HG03039 (cell line): ENCODE data around the gene PAX5.
A peak's percentile ranks its signal among the peaks of the same experiment; 100 is the strongest.

ENCODE experiments used
- ATAC-seq: cut with Tn5 transposase; IDR thresholded peaks from one replicate; pipeline ENCODE4 v1.9.1; 2021; ENCODE audit warnings: mild to moderate bottlenecking, moderate library complexity; ENCODE audit not compliant: unreplicated experiment

Gene PAX5

DNA sequence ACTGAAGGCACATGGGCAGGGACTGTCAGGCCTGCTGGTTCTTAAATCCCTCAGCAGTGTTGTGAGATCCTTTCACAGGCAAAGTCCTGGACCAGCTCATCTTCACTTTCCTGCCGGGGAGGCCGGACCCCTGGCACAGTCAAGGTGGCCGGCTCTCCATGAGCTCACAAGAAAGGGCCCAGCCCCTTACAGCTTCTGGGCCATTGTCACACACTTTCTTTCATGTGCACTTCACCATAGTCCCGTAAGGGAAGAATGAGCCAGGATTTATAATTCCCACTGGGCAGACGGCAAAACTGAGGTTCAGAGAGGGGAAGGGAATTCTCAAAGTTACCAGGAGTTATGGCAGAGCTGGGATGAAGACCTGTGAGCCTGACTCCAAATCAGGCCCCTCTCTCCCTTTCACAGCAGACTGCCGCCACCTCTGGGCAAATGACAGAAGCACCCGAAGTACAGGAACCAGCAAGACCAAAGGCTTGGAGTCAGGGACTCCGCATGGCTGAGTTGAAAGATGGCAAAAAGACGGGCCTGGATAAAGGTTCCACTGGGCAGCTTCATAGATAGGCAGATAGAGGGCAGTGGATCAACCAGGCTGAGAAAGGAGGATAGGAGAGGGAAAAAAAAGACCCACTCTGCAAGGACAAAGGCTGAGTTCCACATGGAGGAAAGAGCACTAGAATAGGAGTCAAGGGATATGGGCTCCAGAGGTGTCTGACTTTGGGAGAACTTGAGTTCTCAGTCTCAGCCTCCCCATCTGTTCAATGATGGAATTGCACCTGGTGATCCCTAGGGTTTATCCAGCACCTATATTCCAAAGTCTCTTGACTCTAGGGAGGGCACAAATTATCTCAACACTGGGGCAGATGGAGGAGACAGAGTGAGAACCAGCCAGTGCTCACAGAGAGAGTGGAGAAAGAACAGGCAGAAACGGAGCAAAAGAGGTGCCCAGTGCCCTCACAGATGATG, 128.7 kb downstream of the PAX5 start:
- no peak for ATAC-seq

DNA sequence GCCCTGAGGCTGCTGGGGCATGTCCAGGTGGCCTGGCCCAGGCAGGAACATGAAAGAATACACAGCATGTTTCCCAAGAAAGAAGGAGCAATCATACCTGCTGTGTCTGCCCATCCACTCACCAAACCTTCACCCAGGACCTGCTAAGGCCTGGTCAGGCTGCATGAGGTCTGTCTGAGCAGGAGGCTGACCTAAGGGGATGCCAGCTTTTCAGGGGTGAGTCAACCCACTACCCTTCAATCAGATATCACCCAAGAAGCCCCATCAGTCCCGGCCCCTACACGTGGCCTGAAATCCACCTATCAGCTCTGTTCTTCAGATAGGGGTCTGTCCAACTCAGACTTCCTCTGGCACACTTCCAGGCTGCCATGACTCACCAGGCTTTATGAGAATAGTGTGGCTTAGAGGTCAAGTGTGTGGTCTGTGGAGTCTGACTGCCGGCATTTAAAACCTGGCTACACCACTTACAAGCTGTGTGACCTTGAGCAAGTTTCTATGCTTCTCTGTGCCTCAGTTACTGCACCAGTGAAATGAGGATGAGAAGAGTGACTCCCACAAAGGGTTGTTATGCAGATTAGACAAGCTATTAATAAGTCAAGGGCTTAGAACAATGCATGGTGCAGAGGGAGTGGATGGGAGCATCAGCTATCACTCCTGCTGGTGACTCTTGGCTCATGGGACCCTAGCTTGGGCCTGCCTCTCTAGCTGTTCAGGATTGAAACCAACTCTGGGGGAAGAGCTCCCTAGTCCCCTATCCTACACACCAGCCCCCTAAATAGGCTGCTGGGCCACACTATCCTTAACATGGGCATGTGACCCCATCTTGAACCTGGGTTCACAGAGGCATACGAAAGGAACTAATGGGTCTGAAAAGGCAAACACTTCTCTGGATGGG, 130.3 kb downstream of the PAX5 start:
- peak; percentile 40 for ATAC-seq

DNA sequence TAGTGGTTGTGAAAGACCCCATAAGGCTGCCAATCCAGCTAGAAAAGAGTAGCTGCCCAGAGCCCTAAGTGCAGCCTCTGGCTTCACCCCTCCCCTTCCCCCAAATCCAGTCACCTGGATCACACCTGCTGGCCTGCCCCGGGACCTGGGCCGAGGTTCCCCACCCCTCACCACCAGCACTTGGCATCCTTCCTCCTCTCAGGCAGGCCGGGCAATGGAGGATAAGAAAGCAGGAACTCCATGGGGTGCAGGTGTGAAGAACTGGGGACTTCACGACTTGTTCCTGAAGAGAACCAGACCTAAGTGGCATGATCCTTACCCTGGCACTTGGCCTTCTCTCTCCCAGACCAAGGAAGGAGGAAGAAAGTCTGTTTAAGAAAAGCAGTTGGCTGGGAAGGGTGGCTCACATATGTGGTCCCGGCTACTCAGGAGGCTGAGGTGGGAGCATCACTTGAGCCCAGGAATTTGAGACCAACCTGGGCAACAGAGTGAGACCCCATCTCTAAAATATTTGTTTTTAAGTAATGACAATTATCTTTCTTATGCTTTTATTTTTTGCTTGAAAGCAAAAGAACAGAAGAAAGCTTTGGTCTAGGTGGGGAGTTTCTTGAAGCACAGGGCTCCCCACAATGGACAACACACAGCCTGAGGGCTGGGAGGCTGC, 131.1 kb downstream of the PAX5 start:
- ATAC-seq = no peak

DNA sequence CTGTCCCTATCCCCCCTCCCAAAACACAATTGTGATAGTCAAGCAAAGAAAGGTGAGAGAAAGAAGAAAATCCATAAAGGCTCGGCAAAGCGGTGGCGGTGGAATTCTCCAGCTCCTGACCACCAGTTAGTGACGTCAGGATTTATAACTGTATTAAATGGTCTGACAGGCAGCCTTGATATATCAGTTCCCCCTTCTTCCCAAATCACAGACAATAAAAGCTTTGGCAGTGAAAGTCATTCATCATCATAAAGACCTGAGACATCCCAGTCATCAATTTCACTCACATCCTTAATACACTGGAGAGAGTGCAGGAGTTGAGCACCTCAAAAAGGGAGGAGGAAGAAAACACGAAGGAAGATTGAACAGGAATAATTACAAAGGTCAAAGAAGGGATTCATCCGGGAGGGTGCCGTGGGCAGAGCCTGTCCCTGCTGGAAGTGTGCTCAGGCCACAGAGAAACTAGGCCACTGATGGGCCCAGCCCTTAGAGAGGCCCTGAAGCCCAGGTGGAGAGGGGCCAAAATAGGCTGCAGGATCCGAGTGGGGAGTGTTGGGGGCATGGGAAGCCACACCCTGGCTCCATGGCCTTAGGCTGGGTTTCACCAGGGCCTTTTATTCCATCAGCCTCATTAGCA, 131.9 kb downstream of the PAX5 start:
- ATAC-seq = no peak

DNA sequence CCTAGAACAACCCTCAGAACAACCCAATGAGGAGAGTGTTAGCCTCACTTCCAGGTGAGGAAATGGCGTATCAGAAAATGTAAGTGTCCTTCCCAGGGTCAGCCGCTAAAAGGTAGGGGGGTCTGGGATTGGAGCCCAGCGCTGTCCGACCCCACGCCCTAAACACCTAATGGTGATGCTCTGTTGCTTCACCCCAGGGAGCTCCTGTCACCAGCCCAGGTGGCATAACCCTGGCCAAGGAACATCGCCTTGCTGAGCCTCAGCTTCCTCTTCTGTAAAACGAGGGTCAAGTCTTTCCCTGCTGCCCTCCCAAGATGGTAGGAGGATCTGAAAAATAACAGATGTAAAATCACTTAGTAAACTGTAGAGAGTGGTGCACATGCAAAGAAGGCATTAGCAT, 132.5 kb downstream of the PAX5 start:
- ATAC-seq = no peak

DNA sequence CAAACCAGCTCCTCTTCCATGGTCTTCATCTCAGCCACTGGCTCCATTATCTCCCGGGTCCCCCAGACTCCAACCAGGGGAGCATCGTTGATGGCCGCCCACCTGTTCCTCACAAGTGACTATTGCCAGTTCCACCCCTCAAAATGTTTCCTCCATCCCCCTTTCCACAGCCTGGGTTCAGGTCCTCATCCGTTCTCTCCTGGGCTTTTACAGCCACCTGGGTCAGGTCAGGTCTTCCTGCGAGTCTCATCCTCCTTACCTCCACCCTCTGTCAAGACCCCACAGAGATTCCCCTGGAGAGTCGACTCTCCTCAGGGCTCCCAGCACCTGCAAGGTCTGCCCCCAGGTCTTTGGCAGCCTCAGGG, 133.2 kb downstream of the PAX5 start:
- ATAC-seq = no peak

DNA sequence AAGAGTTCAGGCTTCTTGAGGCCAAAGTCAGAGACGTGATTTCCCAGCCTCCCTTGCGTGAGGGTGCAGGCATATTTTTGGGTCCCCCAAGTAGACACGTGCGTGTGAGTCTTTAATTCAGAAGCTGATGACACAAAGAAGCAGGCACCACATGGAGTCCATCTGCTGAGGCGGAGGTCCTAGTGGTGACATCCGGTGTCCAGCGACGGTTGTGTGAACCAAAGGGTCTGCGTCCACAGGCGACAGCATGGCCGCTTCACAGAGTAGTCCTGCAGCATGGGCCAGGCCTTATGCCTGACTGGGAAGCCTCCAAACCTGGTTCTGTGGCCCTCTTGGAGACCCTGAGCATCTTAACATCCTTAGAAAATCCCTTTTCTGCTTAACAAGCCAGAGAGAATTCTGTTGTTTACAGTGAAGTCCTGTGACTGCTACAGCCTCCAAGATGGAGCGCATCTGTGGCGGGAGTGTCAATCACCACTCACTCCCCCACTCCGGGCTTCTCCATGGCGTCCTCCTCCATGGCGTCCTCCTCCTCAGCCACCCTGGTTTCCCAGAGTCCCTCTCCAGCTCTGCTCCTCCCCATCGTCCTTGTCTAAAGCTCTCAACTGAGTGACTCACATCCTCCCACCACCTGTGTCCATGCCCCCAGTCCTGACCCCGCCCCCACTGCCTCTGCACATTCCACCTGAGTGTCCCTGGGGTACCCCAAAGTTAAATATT, 133.8 kb downstream of the PAX5 start:
- no peak for ATAC-seq

DNA sequence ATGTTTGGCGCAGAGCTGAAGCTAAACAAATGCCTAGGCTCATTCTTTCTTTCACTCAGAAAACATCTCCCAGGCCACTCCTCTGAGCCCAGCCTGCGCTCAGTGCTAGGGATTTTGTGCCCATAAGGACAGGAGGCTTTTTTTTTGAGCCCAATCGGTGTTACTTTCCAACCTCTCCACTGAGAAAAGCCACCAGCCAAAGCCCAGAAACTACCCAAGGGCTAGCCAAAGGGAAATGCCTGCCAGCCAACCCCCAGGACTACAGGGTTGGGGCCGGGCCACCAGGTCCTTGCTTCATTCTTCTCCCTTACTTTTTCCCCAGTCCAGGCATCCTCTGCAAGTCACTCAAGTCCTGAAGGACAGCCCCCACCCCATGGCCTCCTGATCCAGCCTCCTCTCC, 134.7 kb downstream of the PAX5 start:
- ATAC-seq = no peak

DNA sequence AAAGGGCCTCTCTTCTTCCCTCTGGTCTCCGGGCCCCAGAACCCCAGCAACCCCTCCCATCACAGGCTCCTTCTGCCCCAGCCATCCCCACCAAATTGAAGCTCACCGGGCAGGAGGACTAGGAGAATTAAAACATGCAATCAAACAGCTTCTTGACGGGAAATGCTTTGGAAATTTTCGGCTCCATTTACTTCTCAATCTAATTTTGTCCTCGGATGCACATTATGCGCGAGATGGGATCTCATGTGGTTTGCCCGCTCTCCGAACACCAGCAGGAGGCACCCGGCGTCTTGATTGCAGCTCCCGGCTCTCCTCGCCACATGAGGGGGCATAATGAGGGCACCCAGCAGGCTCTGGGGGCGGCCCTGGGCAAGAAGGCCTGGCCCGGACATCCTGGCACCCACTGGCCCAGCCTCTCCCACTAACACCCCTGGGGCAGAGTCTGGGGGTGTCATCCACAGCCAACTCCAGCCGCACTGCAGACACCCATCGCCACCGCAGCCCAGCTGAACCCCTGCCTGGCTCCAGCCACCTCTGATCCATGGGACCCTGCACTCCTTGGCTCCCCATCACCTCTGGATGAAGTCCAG, 135.5 kb downstream of the PAX5 start:
- no peak for ATAC-seq

DNA sequence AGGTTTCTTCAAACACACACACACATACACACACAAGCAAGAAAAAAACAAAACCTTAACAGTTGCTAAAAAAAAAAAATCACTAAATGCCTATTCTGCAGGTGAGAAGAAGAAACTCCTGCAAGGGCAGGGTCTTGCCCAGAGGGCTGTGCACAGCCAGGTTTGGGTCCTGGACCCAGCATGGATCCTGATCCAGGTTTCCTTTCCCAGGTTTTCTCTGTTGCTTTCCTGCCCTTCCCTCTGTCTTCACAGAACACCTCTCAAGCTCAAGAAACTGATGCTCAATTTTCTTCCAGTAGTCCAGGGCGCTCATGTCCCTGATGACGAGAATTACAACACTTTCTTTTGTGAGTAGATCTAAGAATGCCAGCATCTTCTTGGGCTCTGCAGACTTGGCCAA, 136.6 kb downstream of the PAX5 start:
- no peak for ATAC-seq

DNA sequence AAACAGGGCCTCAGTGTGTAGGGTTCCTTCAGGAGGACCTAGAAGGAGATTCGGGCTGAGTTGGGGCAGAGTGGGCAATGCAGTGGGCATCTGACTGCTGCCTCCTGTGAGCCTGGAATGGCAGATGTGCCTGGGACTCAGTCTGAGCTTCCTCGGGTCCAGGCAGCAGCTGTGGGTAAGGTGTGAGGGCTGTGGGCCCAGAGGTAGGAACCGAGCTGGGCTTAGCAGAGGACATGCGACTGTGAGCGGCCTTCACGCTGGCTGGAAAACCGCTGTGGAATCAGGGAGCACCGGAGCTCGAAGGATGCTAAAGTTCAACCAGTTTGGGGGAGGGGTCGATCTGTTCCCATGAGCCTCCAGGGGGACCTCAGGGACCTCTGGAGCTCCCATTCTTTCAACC, 137.0 kb downstream of the PAX5 start:
- no peak for ATAC-seq

DNA sequence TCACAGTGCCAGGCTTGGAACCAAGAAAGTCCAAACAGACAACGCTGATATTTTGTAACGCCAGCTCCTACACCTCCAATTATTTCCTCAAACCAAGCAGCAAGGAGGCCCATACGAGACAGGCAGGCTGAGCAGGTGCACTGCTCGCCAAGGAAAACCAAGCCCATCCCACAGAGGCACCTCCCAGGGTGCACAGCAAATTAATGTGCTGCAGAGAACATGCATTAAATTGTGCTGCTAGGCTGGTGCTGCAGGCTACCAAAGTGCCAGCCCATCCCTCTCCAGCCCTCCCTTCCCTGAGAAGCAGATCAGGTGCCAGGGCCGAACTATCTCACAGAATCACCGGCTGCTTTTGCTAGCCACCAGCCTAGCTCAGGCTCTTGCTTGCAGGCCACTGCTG, 137.8 kb downstream of the PAX5 start:
- no peak for ATAC-seq

DNA sequence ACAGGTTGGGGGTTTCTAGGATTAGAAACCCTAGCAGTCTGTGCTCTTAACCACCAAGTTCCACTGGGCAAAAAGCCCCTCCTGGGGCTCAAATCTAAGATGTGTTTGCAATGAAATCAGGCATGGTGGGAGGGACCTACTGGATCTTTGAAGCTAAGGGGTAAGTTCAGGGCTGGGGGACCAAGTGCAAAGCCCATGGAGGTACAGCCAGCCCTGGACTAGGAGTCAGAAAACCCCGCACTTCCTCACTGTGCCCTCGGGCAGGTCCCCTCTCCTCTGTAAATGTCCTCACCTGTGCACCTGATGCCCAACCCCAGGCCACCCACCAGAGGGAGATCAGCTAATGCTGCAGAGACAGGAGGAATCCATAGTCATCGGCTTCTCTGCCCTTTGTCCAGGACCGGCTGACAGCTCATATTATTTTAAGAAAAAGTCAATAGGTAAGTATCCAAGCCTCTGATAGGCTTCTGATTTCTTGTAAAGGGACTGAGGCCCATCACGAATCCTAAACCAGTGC, 138.3 kb downstream of the PAX5 start:
- no peak for ATAC-seq

DNA sequence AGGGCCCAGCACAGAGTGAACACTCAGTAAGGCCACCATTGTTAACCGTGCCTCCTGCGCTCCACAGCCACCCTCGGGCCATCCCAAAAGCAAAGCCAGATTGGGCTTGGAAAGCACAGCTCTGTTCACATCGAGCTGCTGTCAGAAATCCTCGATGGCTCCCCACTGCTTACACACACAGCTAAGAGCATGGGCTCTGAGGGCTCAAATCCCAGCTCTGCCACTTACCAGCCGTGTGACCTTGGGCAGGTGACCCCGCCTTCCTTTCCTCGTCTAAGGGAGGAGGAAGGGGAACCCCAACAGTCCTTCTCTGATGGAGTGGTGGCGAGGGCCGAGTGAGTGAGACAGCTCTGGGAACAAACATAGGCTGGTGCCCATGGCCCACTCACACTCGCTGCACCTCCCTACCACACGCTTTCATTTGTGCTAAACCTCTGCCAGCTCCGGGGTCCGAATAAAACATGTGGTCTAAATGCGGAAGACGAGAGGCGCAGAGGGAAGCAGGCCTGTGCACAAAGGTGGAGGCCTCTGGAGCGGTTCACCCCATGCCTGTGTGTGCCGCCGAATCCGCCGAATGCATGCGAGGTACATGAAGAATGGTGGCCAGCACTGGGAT, 139.3 kb downstream of the PAX5 start:
- ATAC-seq = no peak

DNA sequence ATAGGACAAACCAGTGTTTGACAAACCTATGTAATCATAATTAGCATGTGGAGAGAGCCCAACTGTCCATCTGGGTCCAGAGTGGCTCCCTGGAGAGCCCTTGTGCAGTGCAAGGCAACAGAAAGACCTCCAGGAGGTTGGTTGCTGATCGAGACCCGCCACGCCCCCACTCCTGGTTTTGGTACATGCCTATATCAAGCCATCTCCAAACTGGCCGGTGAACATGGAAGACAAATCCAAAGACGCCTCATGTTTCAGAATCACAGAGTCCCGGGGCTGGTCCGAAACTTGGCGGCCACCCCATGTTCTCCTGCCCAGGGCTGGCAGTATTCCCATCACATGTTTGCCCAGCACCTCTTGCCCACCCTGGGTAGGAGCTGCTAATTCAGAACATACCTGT, 140.2 kb downstream of the PAX5 start:
- ATAC-seq = no peak

DNA sequence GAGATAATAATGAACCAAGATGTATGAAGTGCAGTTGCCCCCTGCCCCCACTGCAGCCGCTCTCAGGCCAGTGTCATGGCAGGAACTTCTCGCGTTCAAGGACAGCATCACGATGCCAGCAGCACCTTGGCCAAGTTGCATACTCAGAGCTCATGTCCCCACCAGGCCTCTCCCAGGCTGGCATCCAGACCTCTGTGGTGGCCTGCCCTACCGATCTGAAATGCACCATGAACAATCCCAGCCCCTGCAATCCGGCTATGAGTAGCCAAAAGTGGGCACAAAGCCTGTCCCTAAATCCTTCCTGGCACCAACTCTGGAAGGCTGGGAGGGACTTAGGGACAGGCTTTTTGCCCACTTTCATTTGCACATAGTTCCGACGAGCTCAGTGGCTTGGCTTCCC, 140.9 kb downstream of the PAX5 start:
- no peak for ATAC-seq

DNA sequence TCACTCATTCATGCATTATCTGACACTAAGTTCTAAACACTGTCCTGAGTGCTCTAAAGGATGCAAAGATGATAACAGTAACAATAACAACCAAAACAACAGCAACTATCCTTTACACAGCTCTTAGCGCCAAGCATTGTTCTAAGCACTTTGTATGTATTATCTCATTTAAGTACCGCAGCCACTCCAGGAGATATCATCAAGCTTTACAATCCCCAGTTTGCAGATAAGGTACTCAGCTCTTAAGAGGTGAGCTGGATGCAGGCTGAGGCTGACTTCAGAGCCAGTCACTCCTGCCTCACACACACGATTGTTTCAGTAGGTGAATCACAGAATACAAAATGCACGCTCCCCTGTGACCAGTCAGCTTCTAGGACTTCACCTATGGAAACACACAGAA, 141.8 kb downstream of the PAX5 start:
- no peak for ATAC-seq

DNA sequence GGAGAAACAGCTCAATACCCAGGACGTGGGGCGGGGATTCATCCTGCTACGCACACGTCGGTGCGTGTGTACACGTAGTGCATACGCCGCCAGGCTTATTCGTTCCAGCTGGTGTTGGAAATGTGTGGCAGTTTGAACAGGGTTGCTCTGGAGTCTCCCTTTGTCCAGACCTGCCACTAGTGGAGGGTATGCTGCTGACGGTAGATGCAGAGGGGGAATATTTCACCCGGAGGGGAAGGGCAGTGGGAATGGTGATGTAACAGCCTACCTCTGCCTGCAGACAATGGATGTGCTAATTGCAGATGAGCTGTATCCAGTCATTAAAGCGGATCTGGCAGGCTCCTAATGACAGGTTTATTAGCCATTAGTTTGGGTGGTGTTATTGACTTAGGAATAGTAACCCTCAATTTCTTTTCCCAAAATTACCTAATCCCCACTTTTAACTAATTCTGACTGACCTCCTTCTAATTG, 142.7 kb downstream of the PAX5 start:
- ATAC-seq = no peak

DNA sequence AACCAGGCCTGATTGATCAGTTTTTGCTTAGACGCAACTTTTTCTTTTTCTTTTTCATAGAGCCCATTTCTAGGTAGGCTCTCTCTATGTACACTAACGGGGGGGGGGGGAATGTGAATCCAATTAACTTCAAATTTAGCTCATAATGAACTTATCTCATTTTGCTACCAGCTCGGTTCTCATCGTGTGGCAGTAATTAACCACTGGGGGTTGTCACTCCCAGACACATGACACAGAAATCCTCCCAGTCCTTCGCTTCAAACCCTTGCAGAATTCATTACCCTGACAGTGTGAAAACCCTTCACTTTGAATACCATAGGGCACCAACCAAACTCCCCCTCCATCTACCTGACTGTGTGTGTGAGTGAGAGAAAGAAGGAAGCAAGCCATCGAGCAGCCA, 144.2 kb downstream of the PAX5 start:
- no peak for ATAC-seq
